ENCODE measurements around the gene PPP1R2.
"Not testable (repeated sequence)": the region's sequence is repeated elsewhere in the genome, so short reads cannot be mapped to it uniquely, and the experiment has no call there.

The PPP1R2 gene

GRCh38 chr3:195517030-195517429, 26.1 kb downstream of the PPP1R2 start:
- Histone ChIP-seq H4K20me1 (ENCODE audit: control insufficient read depth, insufficient read depth, low read depth, low read length) (no peaks in the 10 kb centered on the region), H3K4me1 (ENCODE audit: control insufficient read depth, low read length) (peaks cover 3% of the 10 kb centered on the region), H3K9me2 (replicated peaks; ENCODE audit: control insufficient read depth, low read length) (no peaks in the 10 kb centered on the region), H3K9me3 (ENCODE audit: control insufficient read depth, insufficient read depth, low read length) (no peaks in the 10 kb centered on the region), H3K4me2 (ENCODE audit: low read length) (no peak overlapping the region), H3F3A (ENCODE audit: control insufficient read depth, insufficient read depth) (0 out of 2 replicates have a peak, but pooled peaks cover 3% of the 10 kb centered on the region), H3K79me2 (ENCODE audit: control insufficient read depth, low read length) (no peaks in the 10 kb centered on the region), H3K4me3 (ENCODE audit: low read length) (no peak overlapping the region), H3K27ac (ENCODE audit: low read depth, low read length) (no peak overlapping the region), H3K27me3 (ENCODE audit: control insufficient read depth, low read length) (no peaks in the 10 kb centered on the region), H3K36me3 (ENCODE audit: control insufficient read depth, low read length) (peaks cover 23% of the 10 kb centered on the region)
- TF ChIP-seq EZH2phosphoT487 (IDR thresholded peaks at IDR 0.05; ENCODE audit: borderline replicate concordance, low read length) (no peak), CTCF (IDR thresholded peaks at IDR 0.05; ENCODE audit: low read depth, low read length, poor library complexity, severe bottlenecking) (no peak)

DNA sequence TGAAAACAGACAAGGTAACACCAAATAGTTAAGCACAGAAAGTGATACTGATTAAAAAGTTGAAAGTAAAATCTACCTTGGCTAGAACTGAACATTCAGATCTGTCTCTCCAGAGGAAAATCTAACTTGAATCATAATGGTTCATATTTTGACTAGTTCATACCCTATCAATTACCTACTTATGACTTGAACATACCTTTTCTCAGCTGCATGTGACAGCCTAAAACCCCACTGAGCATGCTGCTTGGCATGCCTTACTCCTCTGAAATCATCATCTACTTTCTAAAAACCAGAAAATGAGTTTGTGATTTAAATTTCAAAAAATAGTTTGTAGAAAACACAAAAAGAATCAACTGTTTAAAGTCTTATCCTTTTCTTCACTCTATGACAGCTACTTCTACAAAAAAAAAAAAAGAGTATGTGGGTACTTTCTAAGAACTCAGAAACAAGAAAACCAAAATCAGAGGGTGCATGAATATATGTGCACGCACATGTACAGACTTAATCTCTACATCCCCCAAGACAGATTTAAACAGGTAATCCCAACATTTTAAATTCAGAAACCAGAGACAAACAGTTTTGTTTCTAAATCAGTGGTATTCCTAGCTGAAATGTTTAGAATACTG, 28.4 kb downstream of the PPP1R2 start:
- not testable (repeated sequence) for H4K20me1 ChIP-seq (ENCODE audit: control insufficient read depth, insufficient read depth, low read depth, low read length); H3K4me3 ChIP-seq (ENCODE audit: low read length); H3K27me3 ChIP-seq (ENCODE audit: control insufficient read depth, low read length); H3K9me2 ChIP-seq (replicated peaks; ENCODE audit: control insufficient read depth, low read length); H3K4me2 ChIP-seq (ENCODE audit: low read length); H3F3A ChIP-seq (ENCODE audit: control insufficient read depth, insufficient read depth); H3K79me2 ChIP-seq (ENCODE audit: control insufficient read depth, low read length); H3K9me3 ChIP-seq (ENCODE audit: control insufficient read depth, insufficient read depth, low read length); H3K4me1 ChIP-seq (ENCODE audit: control insufficient read depth, low read length); H3K27ac ChIP-seq (ENCODE audit: low read depth, low read length)
- peaks cover 23% of the 10 kb centered on the region for H3K36me3 ChIP-seq (ENCODE audit: control insufficient read depth, low read length)

- no peak for TF ChIP-seq CTCF (IDR thresholded peaks at IDR 0.05; ENCODE audit: low read depth, low read length, poor library complexity, severe bottlenecking)
- Histone ChIP-seq H3F3A (ENCODE audit: control insufficient read depth, insufficient read depth) (no peaks in the 10 kb centered on the region), H3K4me3 (ENCODE audit: low read length) (no peak overlapping the region), H3K36me3 (ENCODE audit: control insufficient read depth, low read length) (peaks cover 23% of the 10 kb centered on the region), H4K20me1 (ENCODE audit: control insufficient read depth, insufficient read depth, low read depth, low read length) (no peaks in the 10 kb centered on the region), H3K9me2 (replicated peaks; ENCODE audit: control insufficient read depth, low read length) (no peaks in the 10 kb centered on the region), H3K27ac (ENCODE audit: low read depth, low read length) (no peak overlapping the region), H3K79me2 (ENCODE audit: control insufficient read depth, low read length) (no peaks in the 10 kb centered on the region), H3K4me2 (ENCODE audit: low read length) (no peak overlapping the region), H3K4me1 (ENCODE audit: control insufficient read depth, low read length) (no peaks in the 10 kb centered on the region), H3K27me3 (ENCODE audit: control insufficient read depth, low read length) (no peaks in the 10 kb centered on the region), H3K9me3 (ENCODE audit: control insufficient read depth, insufficient read depth, low read length) (no peaks in the 10 kb centered on the region)
Measured at GRCh38 chr3:195512798-195513345, 30.3 kb downstream of the PPP1R2 start.

GRCh38 chr3:195511136-195511535, 32.0 kb downstream of the PPP1R2 start:
- no peaks in the 10 kb centered on the region for H3K9me2 ChIP-seq (replicated peaks; ENCODE audit: control insufficient read depth, low read length)
- no peaks in the 10 kb centered on the region for H3K9me3 ChIP-seq (ENCODE audit: control insufficient read depth, insufficient read depth, low read length)
- no peaks in the 10 kb centered on the region for H3K79me2 ChIP-seq (ENCODE audit: control insufficient read depth, low read length)
- no peak for TF ChIP-seq CTCF (IDR thresholded peaks at IDR 0.05; ENCODE audit: low read depth, low read length, poor library complexity, severe bottlenecking)
- TF ChIP-seq EZH2phosphoT487 (IDR thresholded peaks at IDR 0.05; ENCODE audit: borderline replicate concordance, low read length), result no peak
- no peaks in the 10 kb centered on the region for H3K27me3 ChIP-seq (ENCODE audit: control insufficient read depth, low read length)
- no peak overlapping the region for H3K4me2 ChIP-seq (ENCODE audit: low read length)
- peaks cover 15% of the 10 kb centered on the region for H3K36me3 ChIP-seq (ENCODE audit: control insufficient read depth, low read length)
- no peaks in the 10 kb centered on the region for H3K4me1 ChIP-seq (ENCODE audit: control insufficient read depth, low read length)
- H3F3A ChIP-seq (ENCODE audit: control insufficient read depth, insufficient read depth), result no peaks in the 10 kb centered on the region
- H3K4me3 ChIP-seq (ENCODE audit: low read length), result no peak overlapping the region
- no peak overlapping the region for H3K27ac ChIP-seq (ENCODE audit: low read depth, low read length)
- no peaks in the 10 kb centered on the region for H4K20me1 ChIP-seq (ENCODE audit: control insufficient read depth, insufficient read depth, low read depth, low read length)
